Measurements from ENCODE around the gene CRIP2. TPM values are rescaled to one million over a fixed set of nuclear protein-coding genes. Genes with fewer than 3 reads are reported as not detected.

Gene CRIP2
- total and polyA plus RNA-seq, 9 of the 15 experiments (the other 6 are each of a cell fraction or from before 2014, with no cell fraction given): 0.18 to 2.0 (median 0.69) TPM; not detected in 1

DNA sequence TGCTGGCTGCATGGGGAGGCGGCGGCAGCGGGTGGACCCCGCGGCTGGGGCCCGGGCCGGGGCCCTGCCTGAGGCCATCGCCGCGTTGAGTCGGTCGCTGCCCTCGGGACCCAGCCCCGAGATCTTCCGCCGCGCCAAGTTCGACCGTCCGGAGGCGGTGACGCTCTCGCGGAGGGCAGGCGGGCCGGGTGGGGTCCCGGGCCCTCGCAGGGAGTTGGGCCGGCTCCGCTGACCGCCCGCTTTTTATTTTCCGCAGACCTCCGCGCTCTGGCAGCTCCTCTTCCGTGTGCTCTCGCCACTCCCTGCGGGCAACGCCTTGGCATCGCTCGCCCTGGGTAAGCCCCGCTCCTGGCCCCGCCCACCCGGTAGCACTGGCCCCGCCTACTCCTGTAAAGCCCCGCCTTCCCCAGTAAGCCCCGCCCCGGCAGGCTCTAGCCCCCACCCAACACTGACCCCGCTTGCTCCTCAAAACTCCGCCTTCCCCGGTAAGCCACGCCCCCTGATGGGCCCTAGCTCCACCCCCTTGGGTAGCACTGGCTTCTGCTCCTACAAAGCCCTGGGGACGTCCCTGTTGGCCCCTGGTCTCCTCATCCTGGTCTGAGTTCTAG lies 16.8 kb downstream of the CRIP2 start (continued):
- no peak for TF ChIP-seq ZNF280B (CRISPR knock-in tag; IDR thresholded peaks at IDR 0.05)
- no peak for TF ChIP-seq LARP7 (IDR thresholded peaks at IDR 0.05)
- TF ChIP-seq EGR1 (conservative IDR thresholded peaks at IDR 0.05): no peak
- TF ChIP-seq SUPT5H (IDR thresholded peaks at IDR 0.05): peak; percentile 43; the same call in 1 of the 2 replicates
- peak; percentile 64; the same call in 1 of the 2 replicates for TF ChIP-seq HNRNPL (IDR thresholded peaks at IDR 0.05; ENCODE audit: low read depth, low read length)
- TF ChIP-seq MEIS2 (IDR thresholded peaks at IDR 0.05; ENCODE audit: partially characterized antibody): no peak
- no peak for TF ChIP-seq ARNT (IDR thresholded peaks at IDR 0.05)
- TF ChIP-seq ZNF507 (tag; conservative IDR thresholded peaks at IDR 0.05): no peak
- peak; percentile 23 for TF ChIP-seq RBFOX2 (IDR thresholded peaks at IDR 0.05; ENCODE audit: low read depth, low read length)
- TF ChIP-seq SIN3A (IDR thresholded peaks at IDR 0.05; ENCODE audit: borderline replicate concordance in 2 of 2, control insufficient read depth in 1 of 2, low read depth in 2 of 2, low read length in 2 of 2): peak in 1 of 2 experiments; percentile 67; a peak in 3 of 4 replicates
- no peak for TF ChIP-seq WHSC1 (IDR thresholded peaks at IDR 0.05; ENCODE audit: low read length)
- no peak for TF ChIP-seq PCBP2 (IDR thresholded peaks at IDR 0.05; ENCODE audit: low read depth, low read length, poor library complexity, severe bottlenecking)
- peak; percentile 32 to 76; a peak in 1 of 4 replicates for TF ChIP-seq NONO (IDR thresholded peaks at IDR 0.05; ENCODE audit: low read depth in 2 of 2, low read length in 1 of 2)
- TF ChIP-seq YY1 (IDR thresholded peaks at IDR 0.05; ENCODE audit: borderline replicate concordance in 1 of 3, control insufficient read depth in 1 of 3, extremely low read depth in 1 of 3, insufficient read depth in 3 of 3, insufficient read length in 1 of 3, insufficient replicate concordance in 2 of 3, low read depth in 1 of 3, low read length in 2 of 3): peak in 1 of 3 experiments; percentile 9
- peak; percentile 11; the same call in 1 of the 2 replicates for TF ChIP-seq ZNF766 (CRISPR knock-in tag; conservative IDR thresholded peaks at IDR 0.05)
- TF ChIP-seq PHF8 (IDR thresholded peaks at IDR 0.05; ENCODE audit: borderline replicate concordance, low read length): peak; percentile 78; the same call in 1 of the 2 replicates
- no peak for TF ChIP-seq TAF7 (tag; IDR thresholded peaks at IDR 0.05)
- no peak for TF ChIP-seq GATAD2B (IDR thresholded peaks at IDR 0.05; ENCODE audit: borderline replicate concordance)
- peak; percentile 66 for TF ChIP-seq RB1 (IDR thresholded peaks at IDR 0.05; ENCODE audit: low read depth)
- peak in 1 of 2 experiments; percentile 70; a peak in 2 of 4 replicates for TF ChIP-seq HDAC1 (IDR thresholded peaks at IDR 0.05)
- TF ChIP-seq SIN3B (IDR thresholded peaks at IDR 0.05; ENCODE audit: low read depth): peak; percentile 85
- TF ChIP-seq, protein P1, sequence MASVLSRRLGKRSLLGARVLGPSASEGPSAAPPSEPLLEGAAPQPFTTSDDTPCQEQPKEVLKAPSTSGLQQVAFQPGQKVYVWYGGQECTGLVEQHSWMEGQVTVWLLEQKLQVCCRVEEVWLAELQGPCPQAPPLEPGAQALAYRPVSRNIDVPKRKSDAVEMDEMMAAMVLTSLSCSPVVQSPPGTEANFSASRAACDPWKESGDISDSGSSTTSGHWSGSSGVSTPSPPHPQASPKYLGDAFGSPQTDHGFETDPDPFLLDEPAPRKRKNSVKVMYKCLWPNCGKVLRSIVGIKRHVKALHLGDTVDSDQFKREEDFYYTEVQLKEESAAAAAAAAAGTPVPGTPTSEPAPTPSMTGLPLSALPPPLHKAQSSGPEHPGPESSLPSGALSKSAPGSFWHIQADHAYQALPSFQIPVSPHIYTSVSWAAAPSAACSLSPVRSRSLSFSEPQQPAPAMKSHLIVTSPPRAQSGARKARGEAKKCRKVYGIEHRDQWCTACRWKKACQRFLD (CRISPR knock-in tag; IDR thresholded peaks at IDR 0.05): peak; percentile 50
- TF ChIP-seq ZBTB7A (IDR thresholded peaks at IDR 0.05; ENCODE audit: borderline replicate concordance, control insufficient read depth, low read depth, low read length): peak; percentile 8; the same call in 1 of the 2 replicates
- no peak for TF ChIP-seq TCFL5 (CRISPR knock-in tag; conservative IDR thresholded peaks at IDR 0.05)
